GM18526 (cell line): ENCODE measurements around the gene TSHZ1.

Experiments used
- POLR2A ChIP-seq: IDR thresholded peaks from 3 replicates; pipeline ENCODE4 v1.6.1; 2011; ENCODE audit not compliant: insufficient read length; ENCODE audit errors: extremely low read depth

Gene TSHZ1

DNA sequence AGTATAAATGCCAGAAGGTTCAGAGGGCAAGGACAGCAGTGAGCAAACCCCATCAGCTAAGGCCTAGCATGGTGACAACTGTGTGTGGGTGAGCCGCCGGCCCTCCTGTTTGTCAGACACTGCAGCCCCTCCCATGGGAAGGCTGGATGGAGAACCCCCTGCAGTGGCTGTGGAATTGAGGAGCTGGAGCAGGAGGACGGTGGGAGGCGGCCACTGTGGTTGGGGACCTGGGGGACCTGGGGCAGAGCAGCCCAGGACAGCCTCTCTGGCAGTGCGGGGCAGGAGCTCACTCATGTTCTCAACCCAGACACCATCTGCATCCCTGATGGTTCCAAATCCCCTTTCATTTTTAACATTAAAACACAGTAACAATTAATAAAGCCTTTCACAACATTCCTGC is 68.8 kb downstream of the TSHZ1 start:
- no peak for TF ChIP-seq POLR2A

DNA sequence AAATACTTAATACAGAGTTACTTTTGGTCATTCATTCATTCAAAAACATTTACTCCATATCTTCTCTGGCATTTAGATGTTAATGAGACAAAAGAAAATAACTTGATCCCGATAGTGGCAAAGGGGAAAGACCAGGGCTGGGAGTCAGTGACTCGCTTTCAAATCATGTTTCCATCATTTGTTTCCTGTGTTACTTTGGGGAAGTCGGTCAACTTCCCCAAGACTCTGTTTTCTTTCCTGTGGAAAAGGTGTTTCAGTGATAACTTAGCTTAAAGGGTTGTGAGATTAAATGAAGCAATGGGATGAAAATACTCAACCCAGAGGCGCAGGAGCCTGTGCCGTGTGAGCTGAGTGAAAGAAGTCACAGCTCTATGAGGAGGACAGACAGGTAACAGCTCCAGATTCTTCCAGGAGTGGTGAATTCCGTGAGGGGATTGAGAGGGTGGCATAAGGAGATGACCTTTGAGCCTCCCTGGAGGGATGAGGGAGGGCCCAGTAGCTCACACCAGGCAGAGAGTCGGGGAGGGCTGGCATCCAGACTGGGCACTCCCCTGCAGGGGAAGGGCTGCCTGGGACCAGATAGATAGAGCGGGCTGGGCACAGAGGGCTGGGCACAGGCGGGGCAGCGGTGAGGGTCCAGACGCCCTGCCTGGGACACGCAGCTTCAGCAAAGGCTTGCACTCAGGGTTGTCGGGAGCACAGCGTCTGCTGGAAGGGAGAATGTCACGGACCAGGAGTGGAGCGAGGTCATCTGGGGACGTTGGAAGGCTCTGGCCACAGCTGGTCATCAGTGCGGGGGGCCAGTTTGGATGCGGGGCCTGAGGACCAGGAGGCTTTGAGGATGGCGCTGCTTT is 70.1 kb downstream of the TSHZ1 start:
- TF ChIP-seq POLR2A: no peak

DNA sequence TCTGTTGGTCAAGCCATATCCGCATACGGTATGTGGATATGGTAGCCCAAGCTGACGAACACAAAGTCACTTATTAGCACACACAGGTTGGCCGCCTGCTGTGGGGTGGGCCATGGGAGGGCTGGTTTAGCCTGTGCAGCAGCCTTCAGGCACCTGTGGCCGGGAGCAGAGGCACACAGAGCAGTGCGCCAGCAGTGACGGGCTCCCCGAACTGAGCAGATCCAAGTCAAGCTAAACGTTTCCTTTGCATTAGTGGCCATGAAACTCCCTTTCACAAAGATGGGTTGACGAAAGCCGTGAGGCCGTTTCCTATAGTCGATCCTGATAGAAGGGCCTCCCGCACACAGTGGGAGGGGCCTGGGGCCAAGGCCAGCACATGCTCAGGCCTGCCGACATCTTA is 72.1 kb downstream of the TSHZ1 start:
- no peak for TF ChIP-seq POLR2A

DNA sequence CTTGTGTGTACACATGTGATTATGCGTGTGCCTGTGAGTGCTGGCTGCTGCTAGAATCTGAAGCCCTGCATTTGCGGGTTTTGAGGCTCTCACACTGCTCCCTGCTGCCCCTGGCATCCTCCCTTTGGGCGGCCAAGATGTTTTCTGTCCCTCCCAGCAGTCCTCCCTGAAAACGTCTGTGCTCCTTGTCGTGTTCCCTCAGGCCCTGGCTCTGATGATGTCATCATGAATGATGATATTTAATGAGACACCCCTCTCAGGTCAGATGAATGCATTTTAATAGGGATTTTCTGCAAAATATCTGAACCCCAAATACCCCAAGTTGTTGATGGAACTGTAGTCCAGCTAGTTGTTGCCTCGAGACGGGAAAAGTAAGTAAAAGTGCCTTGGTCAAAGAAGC is 73.1 kb downstream of the TSHZ1 start:
- TF ChIP-seq POLR2A: no peak

DNA sequence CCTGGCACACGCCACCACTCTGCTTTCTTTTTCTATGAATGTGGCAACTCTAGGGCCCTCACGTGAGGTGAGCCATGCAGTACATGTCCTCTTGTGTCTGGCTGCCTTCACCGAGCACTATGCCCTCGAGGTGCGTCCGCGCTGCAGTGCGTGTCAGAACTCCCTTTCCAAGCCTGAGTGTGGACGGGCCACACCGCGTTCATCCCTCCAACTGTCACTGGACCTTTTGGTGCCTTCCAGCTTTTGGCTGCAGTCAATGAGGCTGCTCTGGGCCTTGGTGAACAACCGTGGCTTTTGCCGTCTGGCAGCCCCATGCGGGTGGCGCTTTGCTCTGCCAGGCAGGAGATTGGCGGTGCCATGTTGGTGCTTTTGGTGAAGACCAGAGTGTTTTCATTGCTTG is 74.0 kb downstream of the TSHZ1 start:
- TF ChIP-seq POLR2A: no peak

DNA sequence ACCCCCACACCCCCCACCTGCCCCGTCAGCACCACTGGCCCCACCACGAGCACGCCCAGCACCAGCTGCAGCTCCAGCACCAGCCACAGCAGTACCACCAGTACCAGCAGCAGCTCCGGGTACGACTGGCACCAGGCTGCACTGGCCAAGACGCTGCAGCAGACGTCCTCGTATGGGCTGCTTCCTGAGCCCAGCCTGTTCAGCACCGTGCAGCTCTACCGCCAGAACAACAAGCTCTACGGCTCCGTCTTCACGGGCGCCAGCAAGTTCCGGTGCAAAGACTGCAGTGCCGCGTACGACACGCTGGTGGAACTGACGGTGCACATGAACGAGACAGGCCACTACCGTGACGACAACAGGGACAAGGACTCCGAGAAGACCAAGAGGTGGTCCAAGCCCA is 75.3 kb downstream of the TSHZ1 start:
- no peak for TF ChIP-seq POLR2A

DNA sequence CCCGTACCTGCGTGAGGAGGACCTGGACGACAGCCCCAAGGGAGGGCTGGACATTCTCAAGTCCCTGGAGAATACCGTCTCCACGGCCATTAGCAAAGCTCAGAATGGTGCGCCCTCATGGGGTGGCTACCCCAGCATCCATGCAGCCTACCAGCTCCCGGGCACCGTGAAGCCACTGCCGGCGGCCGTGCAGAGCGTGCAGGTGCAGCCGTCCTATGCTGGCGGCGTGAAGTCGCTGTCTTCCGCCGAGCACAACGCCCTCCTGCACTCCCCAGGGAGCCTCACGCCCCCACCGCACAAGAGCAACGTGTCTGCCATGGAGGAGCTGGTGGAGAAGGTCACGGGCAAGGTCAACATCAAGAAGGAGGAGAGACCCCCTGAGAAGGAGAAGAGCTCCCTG is 76.4 kb downstream of the TSHZ1 start:
- TF ChIP-seq POLR2A: no peak

DNA sequence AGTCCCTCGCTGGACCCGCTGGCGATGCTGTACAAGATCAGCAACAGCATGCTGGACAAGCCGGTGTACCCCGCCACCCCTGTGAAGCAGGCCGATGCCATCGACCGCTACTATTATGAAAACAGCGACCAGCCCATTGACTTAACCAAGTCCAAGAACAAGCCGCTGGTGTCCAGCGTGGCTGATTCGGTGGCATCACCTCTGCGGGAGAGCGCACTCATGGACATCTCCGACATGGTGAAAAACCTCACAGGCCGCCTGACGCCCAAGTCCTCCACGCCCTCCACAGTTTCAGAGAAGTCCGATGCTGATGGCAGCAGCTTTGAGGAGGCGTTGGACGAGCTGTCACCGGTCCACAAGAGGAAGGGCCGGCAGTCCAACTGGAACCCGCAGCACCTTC is 77.1 kb downstream of the TSHZ1 start:
- no peak for TF ChIP-seq POLR2A

DNA sequence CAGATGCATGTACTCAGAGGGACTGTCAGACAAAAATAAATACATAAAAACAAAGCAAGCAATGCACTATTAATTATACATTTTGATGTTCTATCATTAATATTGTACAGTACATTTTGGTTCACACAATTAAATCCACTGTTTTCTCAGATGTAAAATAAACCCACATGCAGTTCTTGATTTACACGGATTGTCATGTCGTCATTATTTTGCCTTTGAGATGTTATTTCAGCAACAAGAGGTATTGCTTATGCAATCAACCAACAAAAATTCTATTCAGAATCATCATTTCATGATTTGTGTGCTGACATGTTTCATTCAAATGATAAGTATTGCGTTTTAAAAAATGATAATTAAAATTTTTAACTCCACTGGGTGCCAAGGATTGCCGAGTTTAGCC is 79.2 kb downstream of the TSHZ1 start:
- no peak for TF ChIP-seq POLR2A

DNA sequence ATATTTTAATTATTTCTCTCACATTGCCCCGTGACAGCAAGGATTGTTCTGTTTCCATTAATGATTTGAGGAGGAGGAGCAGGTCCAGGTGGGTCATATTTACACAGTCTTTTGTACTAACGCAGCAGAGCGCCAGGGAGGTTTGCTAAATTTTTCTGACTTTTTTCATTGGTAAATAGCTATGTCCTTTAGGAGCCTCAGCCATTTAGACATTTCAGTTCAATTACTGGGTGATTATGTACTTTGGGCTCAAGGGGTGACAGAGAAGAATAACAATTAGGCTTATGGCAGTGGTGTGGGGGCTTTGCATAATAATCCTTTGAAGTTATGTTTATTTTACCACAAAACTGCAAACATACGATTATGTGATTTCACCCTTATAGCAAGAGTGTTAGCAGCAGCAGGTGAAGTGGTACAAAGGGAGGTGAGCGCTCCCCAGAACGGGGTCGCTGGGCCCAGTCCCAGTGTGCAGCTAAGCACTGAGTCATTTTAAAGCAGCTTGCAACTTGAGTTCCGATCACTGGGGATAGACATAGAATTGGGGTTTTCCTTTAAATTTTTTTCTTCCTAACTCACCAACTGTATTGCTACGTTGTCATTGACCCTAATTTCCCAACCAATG is 80.3 kb downstream of the TSHZ1 start:
- TF ChIP-seq POLR2A: no peak

DNA sequence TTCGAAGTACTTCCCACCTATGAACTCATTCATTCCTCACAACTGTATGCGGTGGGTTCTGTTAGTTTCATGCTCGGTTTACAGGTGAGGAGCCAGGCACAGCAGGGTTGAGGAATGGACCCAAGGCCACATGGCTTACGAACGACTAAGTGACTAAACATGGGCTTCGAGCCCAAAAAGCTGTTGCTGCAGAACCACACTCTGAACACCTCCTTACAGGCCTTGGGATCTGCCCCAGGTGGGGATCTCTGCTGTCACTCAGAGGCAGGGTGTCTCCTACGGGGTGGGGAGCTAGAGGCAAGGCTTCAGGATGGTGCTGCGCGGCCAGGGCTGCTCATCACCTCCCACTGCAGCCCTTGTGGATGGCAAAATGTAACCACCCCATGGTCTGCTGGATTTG is 80.9 kb downstream of the TSHZ1 start:
- TF ChIP-seq POLR2A: no peak

DNA sequence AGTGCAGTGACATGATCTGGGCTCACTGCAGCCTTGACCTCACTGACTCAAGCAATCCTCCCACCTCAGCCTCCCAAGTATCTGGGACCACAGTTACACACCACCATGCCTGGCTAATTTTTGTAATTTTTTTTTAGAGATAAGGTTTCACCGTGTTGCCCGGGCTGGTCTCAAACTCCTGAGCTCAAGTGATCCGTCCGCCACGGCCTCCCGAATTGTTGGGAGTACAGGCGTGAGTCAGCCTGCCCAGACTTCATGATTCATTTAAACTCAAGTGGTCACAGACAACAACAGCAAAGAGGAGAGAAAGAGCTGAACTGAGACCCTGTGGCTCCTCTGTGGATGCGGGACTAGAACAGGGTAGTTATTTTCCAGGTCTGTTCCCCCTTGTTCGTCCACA is 83.0 kb downstream of the TSHZ1 start:
- TF ChIP-seq POLR2A: no peak

DNA sequence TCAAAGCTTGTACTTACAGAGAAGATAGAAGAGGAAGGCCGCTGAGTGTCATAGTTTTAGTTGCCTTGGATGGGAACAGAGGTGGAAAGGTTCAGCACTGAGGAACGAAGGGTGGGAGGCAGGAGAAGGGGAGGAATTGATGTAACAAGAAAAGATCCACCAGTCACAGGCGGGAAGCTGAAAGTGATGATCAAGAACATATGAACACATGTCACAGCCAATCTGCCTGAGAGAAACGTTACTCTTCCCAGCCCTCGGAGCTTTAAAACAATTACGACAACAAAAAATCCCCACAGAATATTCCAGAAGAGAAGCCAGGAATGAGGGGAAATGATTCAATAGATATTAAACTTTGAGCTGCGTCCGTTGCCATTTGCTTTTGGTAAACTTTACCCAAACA is 87.1 kb downstream of the TSHZ1 start:
- no peak for TF ChIP-seq POLR2A

DNA sequence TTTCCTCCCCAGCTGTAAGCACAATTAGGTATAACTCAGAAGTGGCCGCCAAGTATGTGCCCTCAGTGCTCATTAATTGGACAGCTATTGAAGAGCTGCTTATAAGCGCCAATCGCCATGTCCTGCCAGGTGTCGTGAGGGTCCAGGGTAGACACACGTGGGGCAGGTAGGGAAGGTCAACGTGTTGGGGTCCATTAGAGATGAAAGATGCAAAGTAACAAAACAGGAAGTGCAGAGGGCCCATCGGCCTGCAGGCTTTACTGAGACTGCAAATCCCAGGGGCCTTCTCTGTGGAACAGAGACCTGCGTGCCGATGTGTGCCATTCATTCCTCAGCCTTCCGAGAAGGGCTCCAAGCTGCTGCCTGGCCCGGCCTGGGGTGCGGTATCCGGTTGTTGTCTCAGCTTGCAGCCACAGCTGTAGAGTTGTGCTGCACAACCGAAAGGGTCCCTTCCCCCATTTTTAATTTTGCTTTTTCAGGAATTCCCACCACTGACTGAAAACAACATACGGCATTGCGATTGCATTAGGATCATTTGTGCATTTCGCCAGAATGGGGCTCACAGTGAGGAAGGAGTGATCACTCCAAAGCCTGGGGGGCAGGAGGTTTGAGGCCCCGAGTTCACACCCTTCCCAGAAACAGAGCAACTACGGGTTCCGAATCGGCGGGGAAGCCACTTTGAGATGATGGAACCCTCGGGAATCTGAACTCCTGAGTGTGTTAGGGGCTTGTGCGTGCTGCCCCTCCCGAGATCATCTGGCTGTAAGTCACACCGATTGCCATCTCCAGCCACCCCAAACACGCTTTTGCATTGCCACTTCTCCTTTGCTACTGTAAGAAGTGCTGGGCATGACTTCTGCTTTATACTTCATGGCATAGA is 94.3 kb downstream of the TSHZ1 start:
- TF ChIP-seq POLR2A: no peak

DNA sequence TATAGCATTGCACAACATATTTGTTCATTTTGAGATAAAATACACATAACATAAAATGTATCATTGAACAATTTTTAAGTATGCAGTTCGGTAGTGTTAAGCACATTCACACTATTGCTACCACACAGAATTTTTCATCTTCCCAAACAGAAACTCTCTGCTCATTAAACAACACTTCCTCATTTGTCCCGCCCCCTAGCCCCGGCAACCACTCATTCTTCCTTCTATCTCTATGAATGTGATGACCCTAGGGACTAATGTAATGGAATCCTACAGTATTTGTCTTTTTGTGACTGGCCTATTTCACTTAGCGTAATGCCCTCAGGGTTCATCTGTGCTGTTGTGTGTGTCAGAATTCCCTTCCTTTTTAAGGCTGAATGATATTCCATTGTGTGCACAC is 95.4 kb downstream of the TSHZ1 start:
- no peak for TF ChIP-seq POLR2A

DNA sequence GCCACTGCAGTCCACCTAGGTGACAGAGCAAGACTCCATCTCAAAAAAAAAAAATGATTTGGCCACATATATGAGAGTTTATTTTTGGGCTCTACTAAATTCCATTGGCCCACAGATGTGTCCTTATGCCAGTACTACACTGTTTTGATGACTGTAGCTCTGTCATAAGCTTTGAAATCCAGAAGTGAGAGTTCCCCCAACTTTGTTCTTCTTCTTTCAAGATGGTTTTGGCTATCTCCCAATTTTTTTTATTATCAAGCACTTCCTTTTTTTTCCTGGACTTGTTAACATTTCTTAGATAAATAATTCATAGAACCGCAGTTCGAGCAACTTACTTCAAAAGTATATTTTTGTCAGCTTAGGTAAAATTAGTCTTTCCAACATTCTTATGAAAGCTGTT is 96.9 kb downstream of the TSHZ1 start:
- TF ChIP-seq POLR2A: no peak
